ENCODE measurements around the gene ANGPTL8. TPM values are rescaled to one million over a fixed set of nuclear protein-coding genes. Genes with fewer than 3 reads are reported as not detected.

ANGPTL8 gene
- total and polyA plus RNA-seq, 2 of the 13 experiments (the other 11 are each of a cell fraction or from before 2014, with no cell fraction given): 27.3 to 243 TPM

DNA sequence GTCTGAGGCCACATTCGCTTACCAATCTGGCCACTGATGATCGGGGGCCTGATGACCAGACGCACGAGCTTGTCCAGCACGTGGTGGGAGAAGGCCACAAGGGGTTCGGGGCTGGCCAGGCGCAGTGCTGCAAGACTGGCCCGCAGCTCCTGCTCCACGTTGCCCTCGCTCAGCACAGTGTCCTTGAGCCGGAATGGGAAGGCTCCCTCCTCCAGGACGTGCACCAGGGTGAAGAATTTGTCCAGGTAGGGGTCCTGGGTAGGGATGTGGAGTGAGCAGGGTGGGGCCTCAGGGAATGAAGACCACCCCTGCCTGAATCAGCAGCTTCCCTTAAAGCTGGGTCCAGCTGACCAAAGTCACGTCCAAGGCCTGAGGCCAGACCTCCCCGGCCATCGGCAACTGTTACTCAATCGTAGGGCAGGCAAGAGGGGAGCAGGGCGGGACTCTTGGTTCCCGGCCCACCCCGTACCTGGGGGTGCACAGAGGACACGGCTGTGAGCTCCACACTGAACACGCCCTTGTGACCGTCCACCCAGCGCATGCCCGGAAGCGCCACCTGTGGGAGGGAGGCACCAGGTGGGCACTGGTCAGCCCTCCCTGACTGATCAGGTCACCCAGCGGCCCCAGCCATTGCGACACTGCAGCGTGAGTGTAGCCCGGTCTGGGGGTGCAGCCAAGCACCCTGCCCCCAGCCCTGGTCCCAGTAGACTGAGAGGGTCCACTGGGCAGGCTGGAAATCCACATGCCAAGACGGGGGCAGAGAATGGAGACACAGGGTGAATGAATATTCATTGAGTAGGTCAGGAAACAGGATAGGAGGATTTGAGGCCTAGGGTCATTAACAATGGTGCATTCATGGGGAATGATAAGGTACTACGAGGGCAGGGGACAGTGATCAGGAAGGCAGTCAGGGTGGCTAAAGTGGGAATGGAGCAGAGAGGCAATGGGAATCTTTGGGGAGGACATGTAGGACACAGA lies 2.8 kb upstream of the ANGPTL8 start (continued):
- TF ChIP-seq, protein P1, sequence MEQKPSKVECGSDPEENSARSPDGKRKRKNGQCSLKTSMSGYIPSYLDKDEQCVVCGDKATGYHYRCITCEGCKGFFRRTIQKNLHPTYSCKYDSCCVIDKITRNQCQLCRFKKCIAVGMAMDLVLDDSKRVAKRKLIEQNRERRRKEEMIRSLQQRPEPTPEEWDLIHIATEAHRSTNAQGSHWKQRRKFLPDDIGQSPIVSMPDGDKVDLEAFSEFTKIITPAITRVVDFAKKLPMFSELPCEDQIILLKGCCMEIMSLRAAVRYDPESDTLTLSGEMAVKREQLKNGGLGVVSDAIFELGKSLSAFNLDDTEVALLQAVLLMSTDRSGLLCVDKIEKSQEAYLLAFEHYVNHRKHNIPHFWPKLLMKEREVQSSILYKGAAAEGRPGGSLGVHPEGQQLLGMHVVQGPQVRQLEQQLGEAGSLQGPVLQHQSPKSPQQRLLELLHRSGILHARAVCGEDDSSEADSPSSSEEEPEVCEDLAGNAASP (CRISPR knock-in tag; IDR thresholded peaks at IDR 0.05; ENCODE audit: borderline replicate concordance): peak; percentile 94; the same call in 1 of the 2 replicates
- TF ChIP-seq KDM3A (CRISPR knock-in tag; IDR thresholded peaks at IDR 0.05; ENCODE audit: low read depth): peak; percentile 78
- no peak for TF ChIP-seq ZFAT (CRISPR knock-in tag; conservative IDR thresholded peaks at IDR 0.05)
- TF ChIP-seq, protein P2, sequence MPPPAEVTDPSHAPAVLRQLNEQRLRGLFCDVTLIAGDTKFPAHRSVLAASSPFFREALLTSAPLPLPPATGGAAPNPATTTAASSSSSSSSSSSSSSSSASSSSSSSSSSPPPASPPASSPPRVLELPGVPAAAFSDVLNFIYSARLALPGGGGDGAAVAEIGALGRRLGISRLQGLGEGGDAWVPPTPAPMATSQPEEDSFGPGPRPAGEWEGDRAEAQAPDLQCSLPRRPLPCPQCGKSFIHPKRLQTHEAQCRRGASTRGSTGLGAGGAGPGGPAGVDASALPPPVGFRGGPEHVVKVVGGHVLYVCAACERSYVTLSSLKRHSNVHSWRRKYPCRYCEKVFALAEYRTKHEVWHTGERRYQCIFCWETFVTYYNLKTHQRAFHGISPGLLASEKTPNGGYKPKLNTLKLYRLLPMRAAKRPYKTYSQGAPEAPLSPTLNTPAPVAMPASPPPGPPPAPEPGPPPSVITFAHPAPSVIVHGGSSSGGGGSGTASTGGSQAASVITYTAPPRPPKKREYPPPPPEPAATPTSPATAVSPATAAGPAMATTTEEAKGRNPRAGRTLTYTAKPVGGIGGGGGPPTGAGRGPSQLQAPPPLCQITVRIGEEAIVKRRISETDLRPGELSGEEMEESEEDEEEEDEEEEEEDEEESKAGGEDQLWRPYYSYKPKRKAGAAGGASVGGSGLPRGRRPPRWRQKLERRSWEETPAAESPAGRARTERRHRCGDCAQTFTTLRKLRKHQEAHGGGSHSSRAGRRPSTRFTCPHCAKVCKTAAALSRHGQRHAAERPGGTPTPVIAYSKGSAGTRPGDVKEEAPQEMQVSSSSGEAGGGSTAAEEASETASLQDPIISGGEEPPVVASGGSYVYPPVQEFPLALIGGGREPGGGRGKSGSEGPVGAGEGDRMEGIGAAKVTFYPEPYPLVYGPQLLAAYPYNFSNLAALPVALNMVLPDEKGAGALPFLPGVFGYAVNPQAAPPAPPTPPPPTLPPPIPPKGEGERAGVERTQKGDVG (CRISPR knock-in tag; IDR thresholded peaks at IDR 0.05; ENCODE audit: borderline replicate concordance): peak; percentile 75; the same call in 1 of the 2 replicates
- TF ChIP-seq ZBTB25 (CRISPR knock-in tag; IDR thresholded peaks at IDR 0.05): peak; percentile 60
- TF ChIP-seq ATF4 (CRISPR knock-in tag; IDR thresholded peaks at IDR 0.05): peak in 1 of 2 experiments; percentile 90; a peak in 2 of 4 replicates
- TF ChIP-seq, protein P3, sequence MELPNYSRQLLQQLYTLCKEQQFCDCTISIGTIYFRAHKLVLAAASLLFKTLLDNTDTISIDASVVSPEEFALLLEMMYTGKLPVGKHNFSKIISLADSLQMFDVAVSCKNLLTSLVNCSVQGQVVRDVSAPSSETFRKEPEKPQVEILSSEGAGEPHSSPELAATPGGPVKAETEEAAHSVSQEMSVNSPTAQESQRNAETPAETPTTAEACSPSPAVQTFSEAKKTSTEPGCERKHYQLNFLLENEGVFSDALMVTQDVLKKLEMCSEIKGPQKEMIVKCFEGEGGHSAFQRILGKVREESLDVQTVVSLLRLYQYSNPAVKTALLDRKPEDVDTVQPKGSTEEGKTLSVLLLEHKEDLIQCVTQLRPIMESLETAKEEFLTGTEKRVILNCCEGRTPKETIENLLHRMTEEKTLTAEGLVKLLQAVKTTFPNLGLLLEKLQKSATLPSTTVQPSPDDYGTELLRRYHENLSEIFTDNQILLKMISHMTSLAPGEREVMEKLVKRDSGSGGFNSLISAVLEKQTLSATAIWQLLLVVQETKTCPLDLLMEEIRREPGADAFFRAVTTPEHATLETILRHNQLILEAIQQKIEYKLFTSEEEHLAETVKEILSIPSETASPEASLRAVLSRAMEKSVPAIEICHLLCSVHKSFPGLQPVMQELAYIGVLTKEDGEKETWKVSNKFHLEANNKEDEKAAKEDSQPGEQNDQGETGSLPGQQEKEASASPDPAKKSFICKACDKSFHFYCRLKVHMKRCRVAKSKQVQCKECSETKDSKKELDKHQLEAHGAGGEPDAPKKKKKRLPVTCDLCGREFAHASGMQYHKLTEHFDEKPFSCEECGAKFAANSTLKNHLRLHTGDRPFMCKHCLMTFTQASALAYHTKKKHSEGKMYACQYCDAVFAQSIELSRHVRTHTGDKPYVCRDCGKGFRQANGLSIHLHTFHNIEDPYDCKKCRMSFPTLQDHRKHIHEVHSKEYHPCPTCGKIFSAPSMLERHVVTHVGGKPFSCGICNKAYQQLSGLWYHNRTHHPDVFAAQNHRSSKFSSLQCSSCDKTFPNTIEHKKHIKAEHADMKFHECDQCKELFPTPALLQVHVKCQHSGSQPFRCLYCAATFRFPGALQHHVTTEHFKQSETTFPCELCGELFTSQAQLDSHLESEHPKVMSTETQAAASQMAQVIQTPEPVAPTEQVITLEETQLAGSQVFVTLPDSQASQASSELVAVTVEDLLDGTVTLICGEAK (IDR thresholded peaks at IDR 0.05): no peak
- TF ChIP-seq, protein P3 (CRISPR knock-in tag; IDR thresholded peaks at IDR 0.05): no peak
- TF ChIP-seq TFDP2 (CRISPR knock-in tag; IDR thresholded peaks at IDR 0.05): no peak; the same call in 1 of the 2 replicates

All from HepG2 (cell line).